H4 (cell line): ENCODE measurements around the gene CCDC92. TPM values are rescaled to one million over a fixed set of nuclear protein-coding genes. Genes with fewer than 3 reads are reported as not detected.
"Not testable (repeated sequence)": the region's sequence is repeated elsewhere in the genome, so short reads cannot be mapped to it uniquely, and the experiment has no call there.

Source experiments
- DNase-seq: peaks from one replicate; pipeline ENCODE4 v3.0.0-alpha.2; 2015; ENCODE audit warnings: low spot score
- total RNA-seq: library from RNA; depleted of rRNA; stranded (reverse); fragments of >200 nt; shearing (Covaris generic); gene quantifications from 2 replicates; pipeline ENCODE4 v1.2.3, GENCODE V29; 2014

CCDC92 gene
- total RNA-seq, 1 experiment from 2014 or later: 10.2 TPM

- DNase-seq: no peak
Measured at GRCh38 chr12:123949770-123950165, 22.9 kb downstream of the CCDC92 start.

- DNase-seq: no peak
Measured at GRCh38 chr12:123948796-123949769, 23.5 kb downstream of the CCDC92 start.

- DNase-seq: no peak
Measured at GRCh38 chr12:123948401-123948795, 24.2 kb downstream of the CCDC92 start.

GRCh38 chr12:123947531-123947930, 25.1 kb downstream of the CCDC92 start:
- not testable (repeated sequence) for DNase-seq

- not testable (repeated sequence) for DNase-seq
Measured at GRCh38 chr12:123946516-123947505, 25.8 kb downstream of the CCDC92 start.

GRCh38 chr12:123946152-123946515, 26.5 kb downstream of the CCDC92 start:
- DNase-seq: no peak

GRCh38 chr12:123945287-123946151, 27.1 kb downstream of the CCDC92 start:
- DNase-seq: no peak

- DNase-seq: no peak
Measured at GRCh38 chr12:123944696-123945095, 27.9 kb downstream of the CCDC92 start.

- DNase-seq: no peak
Measured at GRCh38 chr12:123943816-123944215, 28.8 kb downstream of the CCDC92 start.

- DNase-seq: no peak
Measured at GRCh38 chr12:123942911-123943648, 29.6 kb downstream of the CCDC92 start.

GRCh38 chr12:123942238-123942653, 30.4 kb downstream of the CCDC92 start:
- DNase-seq: no peak

GRCh38 chr12:123941624-123942237, 30.9 kb downstream of the CCDC92 start:
- DNase-seq: no peak

GRCh38 chr12:123941000-123941399, 31.6 kb downstream of the CCDC92 start:
- DNase-seq: no peak

GRCh38 chr12:123940627-123940966, 32.0 kb downstream of the CCDC92 start:
- DNase-seq: no peak

- DNase-seq: no peak
Measured at GRCh38 chr12:123939716-123940626, 32.7 kb downstream of the CCDC92 start.

- DNase-seq: no peak
Measured at GRCh38 chr12:123938679-123939480, 33.8 kb downstream of the CCDC92 start.

GRCh38 chr12:123937707-123938591, 34.7 kb downstream of the CCDC92 start:
- no peak for DNase-seq
